Cerebellar cortex (tissue), 1 donor: ENCODE results near the gene CKLF.
"Not testable (repeated sequence)": the region's sequence is repeated elsewhere in the genome, so short reads cannot be mapped to it uniquely, and the experiment has no call there.

Experiments used
- DNase-seq: peaks from one replicate; pipeline ENCODE4 v3.0.0-alpha.2; 2015; ENCODE audit warnings: low spot score

The CKLF gene

GRCh38 chr16:66596986-66597848 lies 44.8 kb downstream of the CKLF start:
- DNase-seq, result no peak

GRCh38 chr16:66598111-66598510 lies 45.7 kb downstream of the CKLF start:
- no peak for DNase-seq

- no peak for DNase-seq
These were observed 47.4 kb downstream of the CKLF start for GRCh38 chr16:66599726-66600125.

- DNase-seq, result no peak
These were observed 48.1 kb downstream of the CKLF start for GRCh38 chr16:66600477-66600876.

GRCh38 chr16:66601471-66601870 lies 49.1 kb downstream of the CKLF start:
- DNase-seq, result no peak

- DNase-seq, result no peak
These were observed 51.4 kb downstream of the CKLF start for GRCh38 chr16:66603537-66604375.

GRCh38 chr16:66604376-66605176 lies 52.2 kb downstream of the CKLF start, which contains the start of gene CMTM3:
Gene CMTM3, plus strand, starts transcription at chr16:66604704. Its CDS starts 102 bp downstream, at chr16:66604806.
- peak; percentile 56 for DNase-seq

GRCh38 chr16:66605177-66605978 lies 53.0 kb downstream of the CKLF start:
- DNase-seq, result no peak

GRCh38 chr16:66605979-66606751 lies 53.8 kb downstream of the CKLF start:
- DNase-seq, result no peak

GRCh38 chr16:66608241-66609138 lies 56.1 kb downstream of the CKLF start:
- peak; percentile 87 for DNase-seq

GRCh38 chr16:66609139-66609510 lies 56.7 kb downstream of the CKLF start:
- no peak for DNase-seq

GRCh38 chr16:66610111-66610820 lies 57.9 kb downstream of the CKLF start:
- DNase-seq, result peak; percentile 59

- not testable (repeated sequence) for DNase-seq
These were observed 59.5 kb downstream of the CKLF start for GRCh38 chr16:66611911-66612310.

GRCh38 chr16:66612422-66612821 lies 60.0 kb downstream of the CKLF start:
- DNase-seq, result no peak

- DNase-seq, result no peak
These were observed 61.9 kb downstream of the CKLF start for GRCh38 chr16:66614161-66614802.
